Measurements from ENCODE around the gene THSD4. TPM values are rescaled to one million over a fixed set of nuclear protein-coding genes. Genes with fewer than 3 reads are reported as not detected.

The THSD4 gene
- polyA plus RNA-seq, 1 donor from 2014 or later, result 0.46 TPM

- Histone ChIP-seq H2AFZ (ENCODE audit: low read depth, low read length) (no peak overlapping the region), H3K9me3 (ENCODE audit: low read length) (no peaks in the 10 kb centered on the region), H3K4me3 (ENCODE audit: low read length) (no peak overlapping the region), H3K27ac (ENCODE audit: low read length) (no peak overlapping the region), H3K36me3 (ENCODE audit: insufficient read depth, low read length) (no peaks in the 10 kb centered on the region), H3K4me2 (ENCODE audit: low read length) (no peak overlapping the region), H4K20me1 (ENCODE audit: insufficient read depth) (no peaks in the 10 kb centered on the region), H3K9me2 (ENCODE audit: insufficient read depth, low read length) (no peaks in the 10 kb centered on the region), H3F3A (ENCODE audit: insufficient read depth, low read length, poor library complexity, severe bottlenecking) (no peaks in the 10 kb centered on the region), H3K9ac (ENCODE audit: low read length) (no peak overlapping the region), H3K79me2 (replicated peaks; ENCODE audit: insufficient read depth, low read length) (no peaks in the 10 kb centered on the region), H3K27me3 (ENCODE audit: insufficient read depth, low read depth, low read length) (no peaks in the 10 kb centered on the region)
- no peak for TF ChIP-seq EZH2 (IDR thresholded peaks at IDR 0.05; ENCODE audit: borderline replicate concordance, insufficient read depth, low read length, poor library complexity, severe bottlenecking)
- no peak for TF ChIP-seq TAF1 (IDR thresholded peaks at IDR 0.05; ENCODE audit: low read depth)
- peak; percentile 93 for TF ChIP-seq SMC3 (conservative IDR thresholded peaks at IDR 0.05; ENCODE audit: poor library complexity)
- no peak for TF ChIP-seq EP300 (conservative IDR thresholded peaks at IDR 0.05; ENCODE audit: poor library complexity, severe bottlenecking)
- no peak for TF ChIP-seq MXI1 (conservative IDR thresholded peaks at IDR 0.05; ENCODE audit: poor library complexity, severe bottlenecking)
- TF ChIP-seq RAD21 (conservative IDR thresholded peaks at IDR 0.05), result peak; percentile 93
- peak; percentile 84 for TF ChIP-seq CTCF (IDR thresholded peaks at IDR 0.05; ENCODE audit: poor library complexity, severe bottlenecking)
Measured at GRCh38 chr15:71440489-71441110, 325.3 kb downstream of the THSD4 start.

- no peaks in the 10 kb centered on the region for H3K9me2 ChIP-seq (ENCODE audit: insufficient read depth, low read length)
- no peak overlapping the region for H2AFZ ChIP-seq (ENCODE audit: low read depth, low read length)
- H3K4me2 ChIP-seq (ENCODE audit: low read length), result no peak overlapping the region
Measured at GRCh38 chr15:71443538-71443937, 328.3 kb downstream of the THSD4 start.

More at GRCh38 chr15:71443538-71443937, 328.3 kb downstream of the THSD4 start:
- H3F3A ChIP-seq (ENCODE audit: insufficient read depth, low read length, poor library complexity, severe bottlenecking), result no peaks in the 10 kb centered on the region
- no peaks in the 10 kb centered on the region for H3K36me3 ChIP-seq (ENCODE audit: insufficient read depth, low read length)
- no peak overlapping the region for H3K27ac ChIP-seq (ENCODE audit: low read length)
- H3K27me3 ChIP-seq (ENCODE audit: insufficient read depth, low read depth, low read length), result no peaks in the 10 kb centered on the region
- TF ChIP-seq RAD21 (conservative IDR thresholded peaks at IDR 0.05) (peak; percentile 67), CTCF (IDR thresholded peaks at IDR 0.05; ENCODE audit: poor library complexity, severe bottlenecking) (peak; percentile 78), TAF1 (IDR thresholded peaks at IDR 0.05; ENCODE audit: low read depth) (no peak), EP300 (conservative IDR thresholded peaks at IDR 0.05; ENCODE audit: poor library complexity, severe bottlenecking) (no peak), POLR2AphosphoS5 (IDR thresholded peaks at IDR 0.05) (no peak), MXI1 (conservative IDR thresholded peaks at IDR 0.05; ENCODE audit: poor library complexity, severe bottlenecking) (no peak), REST (IDR thresholded peaks at IDR 0.05; ENCODE audit: borderline replicate concordance) (no peak), SMC3 (conservative IDR thresholded peaks at IDR 0.05; ENCODE audit: poor library complexity) (peak; percentile 79), EZH2 (IDR thresholded peaks at IDR 0.05; ENCODE audit: borderline replicate concordance, insufficient read depth, low read length, poor library complexity, severe bottlenecking) (no peak)
- H3K9me3 ChIP-seq (ENCODE audit: low read length), result no peaks in the 10 kb centered on the region
- H4K20me1 ChIP-seq (ENCODE audit: insufficient read depth), result no peaks in the 10 kb centered on the region
- no peak overlapping the region for H3K4me3 ChIP-seq (ENCODE audit: low read length)
- no peaks in the 10 kb centered on the region for H3K79me2 ChIP-seq (replicated peaks; ENCODE audit: insufficient read depth, low read length)
- H3K9ac ChIP-seq (ENCODE audit: low read length), result no peak overlapping the region

Data from neural cell (in vitro differentiated cells).